Keratinocyte (primary cell): Measurements from ENCODE around the gene EIF4ENIF1. TPM values are rescaled to one million over a fixed set of nuclear protein-coding genes. Genes with fewer than 3 reads are reported as not detected.

ENCODE experiments used
- DNase-seq: peaks from one replicate; pipeline ENCODE4 v3.0.0-alpha.2; 2011; ENCODE audit warnings: low read depth, missing footprints, low spot score
- FAIRE-seq: peaks from 2 replicates; lab custom pipeline; 2011; peaks lifted over from hg19 to GRCh38; lab: Jason Lieb, UNC
- H2AFZ ChIP-seq: 2 replicates; pipeline ENCODE4 v1.6.0; 2012; ENCODE audit warnings: low read length, control low read depth, inconsistent platforms; ENCODE audit not compliant: control insufficient read depth
- H3K27ac ChIP-seq: 2 replicates; pipeline ENCODE4 v1.5.1; 2011; ENCODE audit warnings: low read length; ENCODE audit not compliant: control insufficient read depth, insufficient read depth
- H3K27me3 ChIP-seq: 3 replicates; pipeline ENCODE4 v1.6.0; 2011; ENCODE audit warnings: low read length; ENCODE audit not compliant: control insufficient read depth, insufficient read depth; ENCODE audit errors: extremely low read depth
- H3K36me3 ChIP-seq, 2 experiments: 2 replicates in 1 of 2; 3 replicates in 1 of 2; pipeline ENCODE4 v1.5.1; 2011; ENCODE audit warnings: low read length in 2 of 2, mild to moderate bottlenecking in 1 of 2; ENCODE audit not compliant: control insufficient read depth in 2 of 2, insufficient read depth in 2 of 2; ENCODE audit errors: extremely low read depth in 1 of 2
- H3K4me1 ChIP-seq: 3 replicates; pipeline ENCODE4 v1.5.1; 2011; ENCODE audit warnings: low read length; ENCODE audit not compliant: control insufficient read depth, insufficient read depth; ENCODE audit errors: extremely low read depth
- H3K4me2 ChIP-seq: 3 replicates; pipeline ENCODE4 v1.6.0; 2011; ENCODE audit warnings: low read depth, low read length; ENCODE audit not compliant: control insufficient read depth, insufficient read depth; ENCODE audit errors: extremely low read depth
- H3K4me3 ChIP-seq, 3 experiments: fragments of 200-600 bp in 1 of 3; sonication (generic) in 1 of 3; 2 replicates in 2 of 3; 3 replicates in 1 of 3; pipeline ENCODE4 v1.5.1; 2011 to 2016; ENCODE audit warnings: low read length in 3 of 3, mild to moderate bottlenecking in 3 of 3, control low read depth in 2 of 3, inconsistent platforms in 1 of 3, low read depth in 1 of 3, mixed read lengths in 1 of 3, mixed run types in 1 of 3, moderate library complexity in 1 of 3; ENCODE audit not compliant: control insufficient read depth in 2 of 3, insufficient read depth in 2 of 3; ENCODE audit errors: extremely low read depth in 1 of 3
- H3K79me2 ChIP-seq: 2 replicates; pipeline ENCODE4 v1.6.0; 2012; ENCODE audit warnings: low read length; ENCODE audit not compliant: control insufficient read depth, insufficient read depth
- H3K9ac ChIP-seq: 3 replicates; pipeline ENCODE4 v1.6.0; 2011; ENCODE audit warnings: low read length; ENCODE audit not compliant: control insufficient read depth, insufficient read depth; ENCODE audit errors: extremely low read depth
- H3K9me1 ChIP-seq: 3 replicates; pipeline ENCODE4 v1.6.0; 2011; ENCODE audit warnings: low read length; ENCODE audit not compliant: control insufficient read depth, insufficient read depth; ENCODE audit errors: extremely low read depth
- H3K9me3 ChIP-seq: 2 replicates; pipeline ENCODE4 v1.5.1; 2012; ENCODE audit warnings: low read depth, low read length; ENCODE audit not compliant: control insufficient read depth
- H4K20me1 ChIP-seq: 3 replicates; pipeline ENCODE4 v1.6.0; 2011; ENCODE audit warnings: low read length; ENCODE audit not compliant: control insufficient read depth, insufficient read depth; ENCODE audit errors: extremely low read depth
- EZH2 ChIP-seq: IDR thresholded peaks from one replicate; pipeline ENCODE4 v1.6.1; 2012; ENCODE audit warnings: inconsistent platforms, mild to moderate bottlenecking, low read length, moderate library complexity
- dilution Hi-C: fragments of 300-500 bp; cut with MboI; formaldehyde crosslinking; loops from one replicate; pipeline ENCODE4 v1.7.0; 2020; ENCODE audit warnings: low sequenced_read_pairs; ENCODE audit not compliant: extremely low pct_ligation_motif_present
- polyA plus RNA-seq, 5 experiments: library from polyadenylated mRNA; depleted of rRNA in 3 of 5; stranded (reverse) in 3 of 5; stranded (forward) in 1 of 5; unstranded in 1 of 5; fragments of >200 nt; gene quantifications; 1 replicate in 1 of 5; 2 replicates in 3 of 5; 3 replicates in 1 of 5; pipeline versions ENCODE4 v1.2.1 to v1.2.3, GENCODE V29; 2011 to 2012; ENCODE audit warnings: missing spikeins in 2 of 5, low read depth in 1 of 5, low replicate concordance in 1 of 5
- TF ChIP-seq, protein P1 (sequence below), 3 experiments: IDR thresholded peaks in 1 of 3; conservative IDR thresholded peaks in 1 of 3; optimal IDR thresholded peaks in 1 of 3; 2 replicates in 2 of 3; 3 replicates in 1 of 3; pipeline versions ENCODE3 to v1.5.1; 2011; ENCODE audit warnings: low read length in 3 of 3, mild to moderate bottlenecking in 3 of 3, moderate library complexity in 2 of 3, control low read depth in 1 of 3, inconsistent platforms in 1 of 3; ENCODE audit not compliant: insufficient read depth in 2 of 3; ENCODE audit errors: extremely low read depth in 1 of 3

The EIF4ENIF1 gene
- polyA plus RNA-seq, 1 donor (not counting 4 experiments of a cell fraction or from before 2014, with no cell fraction given), result 14.4 TPM

DNA sequence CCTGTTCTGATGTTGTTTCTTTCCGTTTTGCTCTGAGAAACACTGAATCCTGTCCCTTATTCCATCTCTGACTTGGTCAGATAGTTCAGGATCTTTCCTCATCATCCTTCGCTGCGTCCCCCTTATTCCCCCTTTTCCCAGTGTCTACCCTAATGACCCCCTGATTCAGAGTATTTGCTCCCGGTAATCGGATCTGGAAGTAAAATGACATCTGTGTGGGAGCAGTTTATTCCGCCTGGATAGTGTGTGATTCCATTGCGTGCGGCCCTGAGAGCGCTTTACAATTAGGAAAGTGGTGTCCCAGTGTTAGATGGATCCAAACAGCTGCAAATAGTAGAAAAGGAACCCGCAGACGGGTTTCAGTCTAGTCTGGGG lies 89.6 kb downstream of the EIF4ENIF1 start:
- Histone ChIP-seq H3K9me1 (no peaks in the 10 kb centered on the region), H3K27me3 (no peaks in the 10 kb centered on the region), H3K79me2 (peaks cover 39% of the 10 kb centered on the region), H3K4me3 (peak overlapping the region; percentile 90 to 96 (median 95)), H3K9ac (peak overlapping the region; percentile 100), H2AFZ (peak overlapping the region; percentile 99), H3K9me3 (no peaks in the 10 kb centered on the region), H4K20me1 (no peaks in the 10 kb centered on the region), H3K36me3 (peaks cover 3 to 34% of the 10 kb centered on the region in 2 experiments), H3K27ac (peak overlapping the region; percentile 97), H3K4me1 (peaks cover 11% of the 10 kb centered on the region), H3K4me2 (peak overlapping the region; percentile 60)
- DNase-seq (no peak), FAIRE-seq (no peak)
- TF ChIP-seq EZH2, result no peak
- TF ChIP-seq, protein P1, sequence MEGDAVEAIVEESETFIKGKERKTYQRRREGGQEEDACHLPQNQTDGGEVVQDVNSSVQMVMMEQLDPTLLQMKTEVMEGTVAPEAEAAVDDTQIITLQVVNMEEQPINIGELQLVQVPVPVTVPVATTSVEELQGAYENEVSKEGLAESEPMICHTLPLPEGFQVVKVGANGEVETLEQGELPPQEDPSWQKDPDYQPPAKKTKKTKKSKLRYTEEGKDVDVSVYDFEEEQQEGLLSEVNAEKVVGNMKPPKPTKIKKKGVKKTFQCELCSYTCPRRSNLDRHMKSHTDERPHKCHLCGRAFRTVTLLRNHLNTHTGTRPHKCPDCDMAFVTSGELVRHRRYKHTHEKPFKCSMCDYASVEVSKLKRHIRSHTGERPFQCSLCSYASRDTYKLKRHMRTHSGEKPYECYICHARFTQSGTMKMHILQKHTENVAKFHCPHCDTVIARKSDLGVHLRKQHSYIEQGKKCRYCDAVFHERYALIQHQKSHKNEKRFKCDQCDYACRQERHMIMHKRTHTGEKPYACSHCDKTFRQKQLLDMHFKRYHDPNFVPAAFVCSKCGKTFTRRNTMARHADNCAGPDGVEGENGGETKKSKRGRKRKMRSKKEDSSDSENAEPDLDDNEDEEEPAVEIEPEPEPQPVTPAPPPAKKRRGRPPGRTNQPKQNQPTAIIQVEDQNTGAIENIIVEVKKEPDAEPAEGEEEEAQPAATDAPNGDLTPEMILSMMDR (optimal IDR thresholded peaks at IDR 0.05 in 1 of 3, IDR thresholded peaks at IDR 0.05 in 1 of 3, conservative IDR thresholded peaks at IDR 0.05 in 1 of 3; ENCODE audit: extremely low read depth in 1 of 3, insufficient read depth in 2 of 3, low read length in 3 of 3), result no peak
- dilution Hi-C loops, result no loop called here

DNA sequence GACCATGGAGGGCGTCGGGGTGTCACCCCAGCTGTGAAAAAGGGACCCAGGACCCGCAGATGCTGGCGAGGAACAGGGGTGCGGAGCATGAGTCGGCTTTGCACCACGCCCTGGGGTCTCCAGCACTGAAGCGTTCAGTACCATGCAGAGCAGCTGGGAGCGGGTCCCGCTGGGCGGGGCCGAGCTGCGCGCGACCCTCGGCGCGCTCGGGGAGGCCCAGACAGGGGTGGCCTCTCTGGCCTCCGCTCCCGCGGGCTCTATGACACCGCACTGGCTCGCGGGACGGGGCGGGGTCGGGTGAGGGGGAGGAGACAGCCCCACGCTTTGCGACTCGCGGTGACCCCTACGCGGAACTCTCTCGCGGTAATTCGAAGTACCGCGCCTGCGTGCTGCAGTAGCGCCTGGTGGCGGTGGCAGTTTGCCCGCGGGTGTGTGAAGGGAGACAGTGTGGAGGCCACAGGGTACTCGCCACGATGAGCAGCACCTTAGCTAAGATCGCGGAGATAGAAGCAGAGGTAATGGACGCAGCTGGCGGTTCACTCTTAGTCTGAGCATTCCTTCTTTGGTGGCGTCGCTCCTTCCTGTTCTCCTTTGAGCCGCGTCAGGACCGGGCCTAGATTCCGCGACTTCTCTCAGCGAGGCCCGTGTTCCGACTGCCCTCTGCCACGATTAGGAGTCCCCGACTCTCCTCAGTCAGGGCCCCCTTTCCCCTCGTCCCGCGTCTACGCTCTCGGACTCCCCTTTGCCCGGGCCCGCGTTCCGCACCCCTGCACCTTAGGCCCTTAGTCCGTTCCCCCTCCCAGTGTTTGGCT lies 90.2 kb downstream of the EIF4ENIF1 start, which contains the start of gene DRG1:
TSS of gene DRG1 (plus strand) at position 394 of the 812 bp plus-strand sequence. CDS start at position 474, 80 bp downstream.
- FAIRE-seq, result peak; percentile 85
- peak; percentile 77 for DNase-seq
- Histone ChIP-seq H3K4me3 (peak within 1 kb of the TSS; percentile 90 to 96 (median 95)), H3K36me3 (peaks cover 3 to 28% of the 10 kb centered on the region in 2 experiments), H4K20me1 (no peaks in the 10 kb centered on the region), H2AFZ (peak within 1 kb of the TSS; percentile 99), H3K4me2 (peak within 1 kb of the TSS; percentile 60), H3K9me1 (no peaks in the 10 kb centered on the region), H3K27ac (peak within 1 kb of the TSS; percentile 97), H3K9me3 (no peaks in the 10 kb centered on the region), H3K9ac (peak within 1 kb of the TSS; percentile 100), H3K27me3 (no peaks in the 10 kb centered on the region), H3K79me2 (peaks cover 39% of the 10 kb centered on the region), H3K4me1 (peaks cover 11% of the 10 kb centered on the region)
- dilution Hi-C loops, result no loop called here
- TF ChIP-seq EZH2, result no peak
- TF ChIP-seq, protein P1 (optimal IDR thresholded peaks at IDR 0.05 in 1 of 3, IDR thresholded peaks at IDR 0.05 in 1 of 3, conservative IDR thresholded peaks at IDR 0.05 in 1 of 3; ENCODE audit: extremely low read depth in 1 of 3, insufficient read depth in 2 of 3, low read length in 3 of 3), result no peak
